Peyer's patch (tissue), 4 donors: ENCODE data around the gene ARHGAP15.

ENCODE experiments used
- CTCF ChIP-seq, 6 experiments: fragments of 450-650 bp in 4 of 6; fragments of 200-600 bp in 2 of 6; sonication (generic) in 1 of 6; IDR thresholded peaks; one replicate each; pipeline ENCODE4 v1.5.1; 2017 to 2019; ENCODE audit warnings: antibody characterized with exemption in 6 of 6, mild to moderate bottlenecking in 3 of 6, moderate library complexity in 1 of 6
- POLR2A ChIP-seq, 2 donors: fragments of 450-650 bp; IDR thresholded peaks; one replicate each; pipeline ENCODE4 v1.5.1; 2017; ENCODE audit warnings: antibody characterized with exemption in 2 of 2, mild to moderate bottlenecking in 2 of 2, moderate library complexity in 2 of 2

DNA sequence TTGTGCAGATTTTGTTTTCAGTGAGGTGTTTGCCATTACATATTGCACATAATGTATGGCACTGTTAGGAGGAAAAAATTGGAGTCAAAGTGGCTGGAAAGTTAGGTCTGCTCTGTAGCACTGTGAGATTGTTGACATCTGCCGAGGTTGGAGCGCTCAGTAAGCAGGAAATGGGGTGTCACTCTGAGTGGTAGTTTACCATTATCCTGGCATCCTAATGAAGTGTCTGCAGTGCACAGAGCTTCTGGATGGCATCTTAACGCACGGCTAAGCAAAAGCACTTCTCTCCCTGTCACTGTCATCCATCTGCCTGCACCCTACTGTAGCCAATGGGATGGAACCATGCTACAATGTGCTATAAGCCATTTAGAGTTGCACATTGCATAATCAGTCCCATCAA is 561.9 kb downstream of the ARHGAP15 start:
- no peak for TF ChIP-seq CTCF (IDR thresholded peaks at IDR 0.05)
- no peak for TF ChIP-seq POLR2A (IDR thresholded peaks at IDR 0.05)
